ENCODE data around the gene CEP68.
A peak's percentile ranks its signal among the peaks of the same experiment; 100 is the strongest.
"Not testable (repeated sequence)": the region's sequence is repeated elsewhere in the genome, so short reads cannot be mapped to it uniquely, and the experiment has no call there.

The CEP68 gene

GRCh38 chr2:65113229-65113628 lies 57.0 kb downstream of the CEP68 start:
- peaks cover 4% of the 10 kb centered on the region for H3K36me3 Mint-ChIP-seq
- no peak overlapping the region for H3K4me3 Mint-ChIP-seq
- H3K4me1 Mint-ChIP-seq: peaks cover 54% of the 10 kb centered on the region
- ATAC-seq: no peak
- peak overlapping the region; percentile 24 for H3K27ac Mint-ChIP-seq
- no peaks in the 10 kb centered on the region for H3K27me3 Mint-ChIP-seq
- H3K9me3 Mint-ChIP-seq: no peaks in the 10 kb centered on the region

GRCh38 chr2:65113816-65114215 lies 57.6 kb downstream of the CEP68 start:
- H3K4me3 Mint-ChIP-seq: no peak overlapping the region
- peaks cover 60% of the 10 kb centered on the region for H3K4me1 Mint-ChIP-seq
- no peaks in the 10 kb centered on the region for H3K9me3 Mint-ChIP-seq
- ATAC-seq: no peak
- H3K27me3 Mint-ChIP-seq: no peaks in the 10 kb centered on the region
- no peak overlapping the region for H3K27ac Mint-ChIP-seq
- peaks cover 4% of the 10 kb centered on the region for H3K36me3 Mint-ChIP-seq

- no peak overlapping the region for H3K27ac Mint-ChIP-seq
- no peaks in the 10 kb centered on the region for H3K9me3 Mint-ChIP-seq
- no peaks in the 10 kb centered on the region for H3K27me3 Mint-ChIP-seq
- H3K4me3 Mint-ChIP-seq: no peak overlapping the region
- peaks cover 63% of the 10 kb centered on the region for H3K4me1 Mint-ChIP-seq
- H3K36me3 Mint-ChIP-seq: peaks cover under 1% of the 10 kb centered on the region
- no peak for ATAC-seq
These were observed 58.7 kb downstream of the CEP68 start for GRCh38 chr2:65114921-65115320.

GRCh38 chr2:65116645-65117044 lies 60.4 kb downstream of the CEP68 start:
- no peak overlapping the region for H3K4me3 Mint-ChIP-seq
- H3K27me3 Mint-ChIP-seq: no peaks in the 10 kb centered on the region
- ATAC-seq: no peak
- no peaks in the 10 kb centered on the region for H3K36me3 Mint-ChIP-seq
- peaks cover 60% of the 10 kb centered on the region for H3K4me1 Mint-ChIP-seq
- H3K9me3 Mint-ChIP-seq: no peaks in the 10 kb centered on the region
- H3K27ac Mint-ChIP-seq: no peak overlapping the region

- ATAC-seq: no peak
- H3K36me3 Mint-ChIP-seq: no peaks in the 10 kb centered on the region
- peaks cover 70% of the 10 kb centered on the region for H3K4me1 Mint-ChIP-seq
- H3K4me3 Mint-ChIP-seq: no peak overlapping the region
- peak overlapping the region; percentile 3 for H3K27ac Mint-ChIP-seq
- no peaks in the 10 kb centered on the region for H3K9me3 Mint-ChIP-seq
- no peaks in the 10 kb centered on the region for H3K27me3 Mint-ChIP-seq
These were observed 64.9 kb downstream of the CEP68 start for GRCh38 chr2:65120990-65121693.

GRCh38 chr2:65122313-65122712 lies 66.1 kb downstream of the CEP68 start:
- H3K27me3 Mint-ChIP-seq: no peaks in the 10 kb centered on the region
- H3K9me3 Mint-ChIP-seq: no peaks in the 10 kb centered on the region
- no peak overlapping the region for H3K4me3 Mint-ChIP-seq
- no peak for ATAC-seq
- H3K4me1 Mint-ChIP-seq: peaks cover 71% of the 10 kb centered on the region
- no peak overlapping the region for H3K27ac Mint-ChIP-seq
- H3K36me3 Mint-ChIP-seq: peaks cover 6% of the 10 kb centered on the region

- Mint-ChIP-seq H3K36me3 (peaks cover 12% of the 10 kb centered on the region), H3K4me1 (peaks cover 62% of the 10 kb centered on the region)
- not testable (repeated sequence) for H3K9me3 Mint-ChIP-seq, H3K27me3 Mint-ChIP-seq, ATAC-seq, H3K27ac Mint-ChIP-seq, H3K4me3 Mint-ChIP-seq
These were observed 69.2 kb downstream of the CEP68 start for GRCh38 chr2:65125457-65125856.

- Mint-ChIP-seq H3K27me3 (no peaks in the 10 kb centered on the region), H3K9me3 (no peaks in the 10 kb centered on the region), H3K27ac (peak overlapping the region; percentile 96), H3K4me1 (peaks cover 46% of the 10 kb centered on the region), H3K36me3 (peaks cover 12% of the 10 kb centered on the region), H3K4me3 (peak overlapping the region; percentile 99)
- no peak for ATAC-seq
These were observed 72.3 kb downstream of the CEP68 start for GRCh38 chr2:65128297-65129190.

- H3K4me3 Mint-ChIP-seq: peak overlapping the region; percentile 99
- H3K27me3 Mint-ChIP-seq: no peaks in the 10 kb centered on the region
- H3K36me3 Mint-ChIP-seq: peaks cover 12% of the 10 kb centered on the region
- H3K4me1 Mint-ChIP-seq: peaks cover 43% of the 10 kb centered on the region
- H3K27ac Mint-ChIP-seq: peak overlapping the region; percentile 96
- ATAC-seq: peak; percentile 24
- no peaks in the 10 kb centered on the region for H3K9me3 Mint-ChIP-seq
These were observed 73.1 kb downstream of the CEP68 start for GRCh38 chr2:65129286-65129825.

- H3K4me1 Mint-ChIP-seq: peaks cover 36% of the 10 kb centered on the region
- H3K27me3 Mint-ChIP-seq: no peaks in the 10 kb centered on the region
- peak within 1 kb of the TSS; percentile 96 for H3K27ac Mint-ChIP-seq
- H3K4me3 Mint-ChIP-seq: peak within 1 kb of the TSS; percentile 99
- peaks cover 12% of the 10 kb centered on the region for H3K36me3 Mint-ChIP-seq
- no peaks in the 10 kb centered on the region for H3K9me3 Mint-ChIP-seq
- ATAC-seq: peak; percentile 98
These were observed 73.8 kb downstream of the CEP68 start, which contains the start of gene RAB1A for GRCh38 chr2:65129826-65130663. TSS of gene RAB1A (minus strand) at chr2:65130106. CDS start at chr2:65129915, 191 bp downstream.

- H3K4me1 Mint-ChIP-seq: peaks cover 34% of the 10 kb centered on the region
- H3K4me3 Mint-ChIP-seq: peak overlapping the region; percentile 99
- H3K27ac Mint-ChIP-seq: peak overlapping the region; percentile 96
- H3K9me3 Mint-ChIP-seq: no peaks in the 10 kb centered on the region
- peaks cover 12% of the 10 kb centered on the region for H3K36me3 Mint-ChIP-seq
- peak; percentile 53 for ATAC-seq
- no peaks in the 10 kb centered on the region for H3K27me3 Mint-ChIP-seq
These were observed 74.5 kb downstream of the CEP68 start for GRCh38 chr2:65130664-65131175.

- not testable (repeated sequence) for ATAC-seq, H3K27ac Mint-ChIP-seq, H3K9me3 Mint-ChIP-seq, H3K4me3 Mint-ChIP-seq, H3K27me3 Mint-ChIP-seq, H3K36me3 Mint-ChIP-seq
- H3K4me1 Mint-ChIP-seq: peaks cover 16% of the 10 kb centered on the region
These were observed 76.7 kb downstream of the CEP68 start for GRCh38 chr2:65132930-65133329.

- H3K27me3 Mint-ChIP-seq: no peaks in the 10 kb centered on the region
- no peaks in the 10 kb centered on the region for H3K9me3 Mint-ChIP-seq
- H3K4me1 Mint-ChIP-seq: peaks cover 12% of the 10 kb centered on the region
- H3K36me3 Mint-ChIP-seq: peaks cover 5% of the 10 kb centered on the region
- no peak overlapping the region for H3K4me3 Mint-ChIP-seq
- no peak for ATAC-seq
- no peak overlapping the region for H3K27ac Mint-ChIP-seq
These were observed 77.4 kb downstream of the CEP68 start for GRCh38 chr2:65133626-65134025.

GRCh38 chr2:65134158-65134557 lies 77.9 kb downstream of the CEP68 start:
- H3K4me3 Mint-ChIP-seq: no peak overlapping the region
- ATAC-seq: no peak
- peaks cover 5% of the 10 kb centered on the region for H3K36me3 Mint-ChIP-seq
- no peak overlapping the region for H3K27ac Mint-ChIP-seq
- no peaks in the 10 kb centered on the region for H3K27me3 Mint-ChIP-seq
- H3K4me1 Mint-ChIP-seq: peaks cover 6% of the 10 kb centered on the region
- no peaks in the 10 kb centered on the region for H3K9me3 Mint-ChIP-seq
